Suprapubic skin (tissue), 4 donors: ENCODE measurements around the gene ST6GAL2.

ENCODE experiments used
- POLR2A ChIP-seq, 2 donors: fragments of 450-650 bp; IDR thresholded peaks; one replicate each; pipeline ENCODE4 v1.6.1; 2017; ENCODE audit warnings: antibody characterized with exemption in 2 of 2, mild to moderate bottlenecking in 2 of 2, moderate library complexity in 2 of 2
- POLR2AphosphoS5 ChIP-seq, 3 donors: sonication (generic); formaldehyde crosslinking; IDR thresholded peaks; one replicate each; pipeline ENCODE4 v1.6.1; 2017; ENCODE audit warnings: antibody characterized with exemption in 3 of 3
- TF ChIP-seq, protein P1 (sequence below), 2 donors: fragments of 200-600 bp in 1 of 2; fragments of 450-650 bp in 1 of 2; sonication (generic) in 1 of 2; IDR thresholded peaks; one replicate each; pipeline ENCODE4 v1.5.1; 2016 to 2019; ENCODE audit warnings: antibody characterized with exemption in 2 of 2, mild to moderate bottlenecking in 1 of 2, moderate library complexity in 1 of 2

GRCh38 chr2:106919012-106919411, 33.0 kb upstream of the ST6GAL2 start:
- TF ChIP-seq POLR2AphosphoS5 (IDR thresholded peaks at IDR 0.05) (no peak), POLR2A (IDR thresholded peaks at IDR 0.05) (no peak)
- TF ChIP-seq, protein P1, sequence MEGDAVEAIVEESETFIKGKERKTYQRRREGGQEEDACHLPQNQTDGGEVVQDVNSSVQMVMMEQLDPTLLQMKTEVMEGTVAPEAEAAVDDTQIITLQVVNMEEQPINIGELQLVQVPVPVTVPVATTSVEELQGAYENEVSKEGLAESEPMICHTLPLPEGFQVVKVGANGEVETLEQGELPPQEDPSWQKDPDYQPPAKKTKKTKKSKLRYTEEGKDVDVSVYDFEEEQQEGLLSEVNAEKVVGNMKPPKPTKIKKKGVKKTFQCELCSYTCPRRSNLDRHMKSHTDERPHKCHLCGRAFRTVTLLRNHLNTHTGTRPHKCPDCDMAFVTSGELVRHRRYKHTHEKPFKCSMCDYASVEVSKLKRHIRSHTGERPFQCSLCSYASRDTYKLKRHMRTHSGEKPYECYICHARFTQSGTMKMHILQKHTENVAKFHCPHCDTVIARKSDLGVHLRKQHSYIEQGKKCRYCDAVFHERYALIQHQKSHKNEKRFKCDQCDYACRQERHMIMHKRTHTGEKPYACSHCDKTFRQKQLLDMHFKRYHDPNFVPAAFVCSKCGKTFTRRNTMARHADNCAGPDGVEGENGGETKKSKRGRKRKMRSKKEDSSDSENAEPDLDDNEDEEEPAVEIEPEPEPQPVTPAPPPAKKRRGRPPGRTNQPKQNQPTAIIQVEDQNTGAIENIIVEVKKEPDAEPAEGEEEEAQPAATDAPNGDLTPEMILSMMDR (IDR thresholded peaks at IDR 0.05): no peak
